HG03565 (cell line): Measurements from ENCODE around the gene FAM3A.
A peak's percentile ranks its signal among the peaks of the same experiment; 100 is the strongest.

Source experiments
- ATAC-seq: cut with Tn5 transposase; IDR thresholded peaks from one replicate; pipeline ENCODE4 v1.9.1; 2021; ENCODE audit warnings: mild to moderate bottlenecking, moderate library complexity; ENCODE audit not compliant: unreplicated experiment

Gene FAM3A

GRCh38 chrX:154464806-154465365 is 51.1 kb downstream of the FAM3A start:
- no peak for ATAC-seq

- ATAC-seq: no peak
Observed at GRCh38 chrX:154463611-154464220, 52.3 kb downstream of the FAM3A start.

GRCh38 chrX:154462396-154462795 is 53.6 kb downstream of the FAM3A start:
- no peak for ATAC-seq

- no peak for ATAC-seq
Observed at GRCh38 chrX:154460326-154460725, 55.7 kb downstream of the FAM3A start.

- ATAC-seq: no peak
Observed at GRCh38 chrX:154459832-154460231, 56.2 kb downstream of the FAM3A start.

- no peak for ATAC-seq
Observed at GRCh38 chrX:154458954-154459778, 56.9 kb downstream of the FAM3A start.

- peak; percentile 55 for ATAC-seq
Observed at GRCh38 chrX:154458116-154458953, 57.7 kb downstream of the FAM3A start, which contains the start of gene PLXNA3. PLXNA3 (plus strand) TSS chrX:154458281; CDS start chrX:154460184, 1,903 bp downstream.

GRCh38 chrX:154457491-154458115 is 58.4 kb downstream of the FAM3A start:
- peak; percentile 44 for ATAC-seq
